SK-N-SH treated with all-trans-retinoic acid at 6 μM for 48 hours (cell line): ENCODE measurements around the gene RALGPS1.
"Not testable (repeated sequence)": the region's sequence is repeated elsewhere in the genome, so short reads cannot be mapped to it uniquely, and the experiment has no call there.

Experiments
- ARNTL ChIP-seq: fragments of 450-650 bp; formaldehyde crosslinking; IDR thresholded peaks from 2 replicates; pipeline ENCODE4 v1.5.0; 2020; ENCODE audit warnings: low read depth, mild to moderate bottlenecking, moderate library complexity, borderline replicate concordance
- BACH2 ChIP-seq: fragments of 250-450 bp; sonication (Bioruptor Pico); IDR thresholded peaks from 2 replicates; pipeline ENCODE4 v1.9.0; 2021; ENCODE audit warnings: mild to moderate bottlenecking, borderline replicate concordance
- GLIS3 ChIP-seq: fragments of 250-450 bp; sonication (Bioruptor Pico); IDR thresholded peaks from 2 replicates; pipeline ENCODE4 v1.5.0; 2020; ENCODE audit warnings: mild to moderate bottlenecking, moderate library complexity
- TOX ChIP-seq: fragments of 250-450 bp; sonication (Bioruptor Pico); IDR thresholded peaks from 2 replicates; pipeline ENCODE4 v1.8.0; 2021; ENCODE audit warnings: mild to moderate bottlenecking, moderate library complexity, borderline replicate concordance
- ZFP3 ChIP-seq: fragments of 250-450 bp; sonication (Bioruptor Pico); IDR thresholded peaks from 2 replicates; pipeline ENCODE4 v1.5.0; 2020; ENCODE audit warnings: mild to moderate bottlenecking, moderate library complexity

- not testable (repeated sequence) for TF ChIP-seq GLIS3 (CRISPR knock-in tag); BACH2 (CRISPR knock-in tag); TOX (CRISPR knock-in tag); ZFP3; ARNTL
These were observed 232.3 kb downstream of the RALGPS1 start for GRCh38 chr9:127146841-127147240.
